Heart left ventricle (tissue), 13 donors: ENCODE measurements around the gene ZBTB34.

Source experiments
- POLR2A ChIP-seq, 2 donors: fragments of 450-650 bp; IDR thresholded peaks; one replicate each; pipeline ENCODE4 v1.6.1; 2017; ENCODE audit warnings: antibody characterized with exemption in 2 of 2, mild to moderate bottlenecking in 2 of 2, moderate library complexity in 2 of 2
- TF ChIP-seq, protein P1 (sequence below), 12 donors: fragments of 200-600 bp; sonication (generic) in 4 of 12; IDR thresholded peaks; one replicate each; pipeline versions ENCODE4 v1.5.0 to v1.8.0; 2018 to 2022; ENCODE audit warnings: antibody characterized with exemption in 12 of 12, mild to moderate bottlenecking in 5 of 12
- donor health status: ischemic (EF 13 %, LVEDD 7.1; RV severe dilation, severe dysfunction).
- donor health status: DM: no; HTN: yes; CAD: no.
- donor health status: DM: no; HTN: no; CAD: no.
- donor health status: ischemic (EF 25% LVEDD 6.9; RV normal size, moderate dysfunction).
- donor health status: ischemic (EF 25% LVEDD 5.7; RV mildly dilated, moderate dysfunction).
- donor health status: ischemic (EF 35%, LVEDD 5.7; RV mildly dilated, moderate dysfunction).
- donor health status: nonischemic (EF 11% LVEDD 7.7; RV severe dilation, severe dysfunction).
- donor health status: DM: yes; HTN: yes; CAD: no.
- donor health status: PGD.
- donor health status: ischemic (EF 29% LVEDD 5.4; RV normal size, mild dysfunction).
- donor health status: nonischemic (EF 23%, LVEDD 6.1; RV moderate dilation, normal function).

DNA sequence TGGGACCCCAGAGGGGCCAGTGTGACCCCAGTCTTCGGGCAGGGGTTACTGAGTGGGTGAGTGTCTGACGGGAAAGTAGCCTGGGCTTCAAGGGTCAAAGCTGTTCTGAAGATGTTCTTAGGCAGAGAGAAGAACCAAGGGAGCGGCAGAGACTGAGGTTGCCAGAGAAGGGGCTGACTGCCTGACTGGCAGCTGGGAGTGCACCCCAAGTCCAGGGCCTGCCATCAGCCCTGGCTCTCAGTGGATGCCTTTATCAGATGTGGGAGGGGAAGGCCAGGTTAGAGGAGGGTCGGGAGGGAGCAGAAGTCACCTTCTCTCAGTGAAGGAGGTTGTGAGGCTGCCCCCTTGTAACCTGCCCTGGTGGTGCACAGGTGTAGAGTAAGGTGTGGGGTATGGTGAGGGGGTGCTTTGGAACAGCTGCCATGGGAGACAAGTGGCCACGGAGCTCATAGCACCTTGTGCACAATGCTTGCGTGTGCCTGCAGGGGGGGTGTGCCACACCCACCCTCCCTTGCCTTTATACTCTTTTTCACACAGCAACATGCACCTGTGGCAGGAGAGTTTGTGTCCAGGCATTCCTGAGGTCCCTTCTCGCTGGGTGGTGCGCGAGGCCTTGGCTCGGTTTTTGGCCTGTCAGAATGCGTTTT lies 73.0 kb downstream of the ZBTB34 start:
- TF ChIP-seq, protein P1, sequence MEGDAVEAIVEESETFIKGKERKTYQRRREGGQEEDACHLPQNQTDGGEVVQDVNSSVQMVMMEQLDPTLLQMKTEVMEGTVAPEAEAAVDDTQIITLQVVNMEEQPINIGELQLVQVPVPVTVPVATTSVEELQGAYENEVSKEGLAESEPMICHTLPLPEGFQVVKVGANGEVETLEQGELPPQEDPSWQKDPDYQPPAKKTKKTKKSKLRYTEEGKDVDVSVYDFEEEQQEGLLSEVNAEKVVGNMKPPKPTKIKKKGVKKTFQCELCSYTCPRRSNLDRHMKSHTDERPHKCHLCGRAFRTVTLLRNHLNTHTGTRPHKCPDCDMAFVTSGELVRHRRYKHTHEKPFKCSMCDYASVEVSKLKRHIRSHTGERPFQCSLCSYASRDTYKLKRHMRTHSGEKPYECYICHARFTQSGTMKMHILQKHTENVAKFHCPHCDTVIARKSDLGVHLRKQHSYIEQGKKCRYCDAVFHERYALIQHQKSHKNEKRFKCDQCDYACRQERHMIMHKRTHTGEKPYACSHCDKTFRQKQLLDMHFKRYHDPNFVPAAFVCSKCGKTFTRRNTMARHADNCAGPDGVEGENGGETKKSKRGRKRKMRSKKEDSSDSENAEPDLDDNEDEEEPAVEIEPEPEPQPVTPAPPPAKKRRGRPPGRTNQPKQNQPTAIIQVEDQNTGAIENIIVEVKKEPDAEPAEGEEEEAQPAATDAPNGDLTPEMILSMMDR (IDR thresholded peaks at IDR 0.05) = no peak
- TF ChIP-seq POLR2A (IDR thresholded peaks at IDR 0.05) = no peak
